ENCODE data around the gene PIP5K1B.

The PIP5K1B gene

DNA sequence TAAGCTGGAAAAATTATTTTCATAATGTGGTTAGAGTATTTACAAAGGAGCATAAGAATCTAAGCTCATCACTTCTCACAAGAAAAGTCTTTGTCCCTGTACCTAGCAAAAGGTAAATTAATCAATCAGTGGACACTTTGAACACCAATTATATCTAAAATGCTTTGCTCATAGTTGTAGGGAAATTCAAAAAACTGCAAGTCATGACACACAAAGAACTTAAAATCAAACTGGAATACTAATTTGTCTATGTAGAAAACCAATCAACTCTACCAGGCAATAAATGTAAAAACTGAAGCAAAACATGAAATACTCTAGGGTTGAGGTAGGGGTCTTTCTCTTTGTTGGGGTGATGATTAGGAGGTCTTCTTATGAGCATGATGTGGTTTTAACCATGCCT, 173.4 kb downstream of the PIP5K1B start:
- TF ChIP-seq, protein P1, sequence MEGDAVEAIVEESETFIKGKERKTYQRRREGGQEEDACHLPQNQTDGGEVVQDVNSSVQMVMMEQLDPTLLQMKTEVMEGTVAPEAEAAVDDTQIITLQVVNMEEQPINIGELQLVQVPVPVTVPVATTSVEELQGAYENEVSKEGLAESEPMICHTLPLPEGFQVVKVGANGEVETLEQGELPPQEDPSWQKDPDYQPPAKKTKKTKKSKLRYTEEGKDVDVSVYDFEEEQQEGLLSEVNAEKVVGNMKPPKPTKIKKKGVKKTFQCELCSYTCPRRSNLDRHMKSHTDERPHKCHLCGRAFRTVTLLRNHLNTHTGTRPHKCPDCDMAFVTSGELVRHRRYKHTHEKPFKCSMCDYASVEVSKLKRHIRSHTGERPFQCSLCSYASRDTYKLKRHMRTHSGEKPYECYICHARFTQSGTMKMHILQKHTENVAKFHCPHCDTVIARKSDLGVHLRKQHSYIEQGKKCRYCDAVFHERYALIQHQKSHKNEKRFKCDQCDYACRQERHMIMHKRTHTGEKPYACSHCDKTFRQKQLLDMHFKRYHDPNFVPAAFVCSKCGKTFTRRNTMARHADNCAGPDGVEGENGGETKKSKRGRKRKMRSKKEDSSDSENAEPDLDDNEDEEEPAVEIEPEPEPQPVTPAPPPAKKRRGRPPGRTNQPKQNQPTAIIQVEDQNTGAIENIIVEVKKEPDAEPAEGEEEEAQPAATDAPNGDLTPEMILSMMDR (IDR thresholded peaks at IDR 0.05; ENCODE audit: extremely low read depth, missing control alignments), result no peak
- DNase-seq (ENCODE audit: low spot score), result no peak

DNA sequence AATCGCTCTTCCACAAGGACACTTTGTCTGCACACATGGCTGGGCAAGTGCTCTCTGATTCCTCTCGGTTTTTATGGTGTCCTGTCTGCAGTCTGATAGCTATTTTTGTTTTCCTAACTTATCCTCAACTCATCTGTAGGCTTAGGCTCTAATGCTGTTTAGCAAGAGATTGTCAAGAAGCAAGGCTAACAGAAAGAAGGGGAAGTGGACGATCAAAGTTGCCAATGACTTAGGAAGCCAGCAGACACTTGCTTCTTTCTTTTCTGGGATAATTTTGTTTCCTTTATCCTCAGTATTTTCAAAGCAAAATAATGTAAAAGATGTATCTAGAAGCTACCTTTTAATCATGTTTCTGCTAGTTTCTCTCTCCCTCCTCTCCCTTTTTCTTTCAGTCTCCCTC, 178.2 kb downstream of the PIP5K1B start:
- DNase-seq (ENCODE audit: low spot score), result no peak
- TF ChIP-seq, protein P1 (IDR thresholded peaks at IDR 0.05; ENCODE audit: extremely low read depth, missing control alignments), result no peak

DNA sequence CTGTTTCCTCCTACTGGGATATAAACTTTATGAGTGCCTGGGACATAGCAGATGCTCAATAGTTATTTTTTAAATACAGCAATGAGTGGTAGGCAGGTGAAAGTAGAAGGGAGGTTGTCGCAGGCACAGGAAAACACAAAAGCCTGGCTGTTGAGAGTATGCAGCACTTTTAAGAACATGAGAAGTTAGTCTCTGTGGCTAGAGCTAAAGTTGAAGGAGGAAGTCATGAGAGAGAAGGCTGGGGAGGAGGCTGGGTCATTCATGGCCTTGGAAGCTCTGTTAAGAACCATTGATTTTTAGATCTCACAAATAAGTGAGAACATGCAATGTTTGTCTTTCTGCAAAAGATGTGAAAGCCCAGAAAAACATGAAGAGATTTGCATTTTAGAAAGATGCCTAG, 182.2 kb downstream of the PIP5K1B start:
- no peak for DNase-seq (ENCODE audit: low spot score)
- TF ChIP-seq, protein P1 (IDR thresholded peaks at IDR 0.05; ENCODE audit: extremely low read depth, missing control alignments), result no peak

DNA sequence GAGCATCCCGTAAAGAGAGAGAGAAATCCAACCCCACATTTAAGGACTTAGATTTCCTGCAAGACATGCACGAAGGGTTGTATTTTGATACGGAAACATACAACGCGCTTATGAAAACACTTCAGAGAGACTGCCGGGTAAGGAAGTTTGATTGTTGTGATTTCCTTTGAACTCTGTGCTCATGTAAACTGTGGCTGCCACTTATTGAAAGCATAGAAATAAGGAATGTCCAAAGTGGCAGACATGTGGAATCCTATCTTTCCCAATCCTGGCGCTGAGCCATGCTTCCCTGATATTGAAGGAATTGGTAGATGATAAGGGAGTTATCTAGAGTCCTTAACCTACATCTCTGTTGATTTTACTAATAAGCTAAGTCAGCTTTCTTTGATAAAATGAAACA, 189.5 kb downstream of the PIP5K1B start:
- DNase-seq (ENCODE audit: low spot score), result no peak
- TF ChIP-seq, protein P1 (IDR thresholded peaks at IDR 0.05; ENCODE audit: extremely low read depth, missing control alignments), result no peak

DNA sequence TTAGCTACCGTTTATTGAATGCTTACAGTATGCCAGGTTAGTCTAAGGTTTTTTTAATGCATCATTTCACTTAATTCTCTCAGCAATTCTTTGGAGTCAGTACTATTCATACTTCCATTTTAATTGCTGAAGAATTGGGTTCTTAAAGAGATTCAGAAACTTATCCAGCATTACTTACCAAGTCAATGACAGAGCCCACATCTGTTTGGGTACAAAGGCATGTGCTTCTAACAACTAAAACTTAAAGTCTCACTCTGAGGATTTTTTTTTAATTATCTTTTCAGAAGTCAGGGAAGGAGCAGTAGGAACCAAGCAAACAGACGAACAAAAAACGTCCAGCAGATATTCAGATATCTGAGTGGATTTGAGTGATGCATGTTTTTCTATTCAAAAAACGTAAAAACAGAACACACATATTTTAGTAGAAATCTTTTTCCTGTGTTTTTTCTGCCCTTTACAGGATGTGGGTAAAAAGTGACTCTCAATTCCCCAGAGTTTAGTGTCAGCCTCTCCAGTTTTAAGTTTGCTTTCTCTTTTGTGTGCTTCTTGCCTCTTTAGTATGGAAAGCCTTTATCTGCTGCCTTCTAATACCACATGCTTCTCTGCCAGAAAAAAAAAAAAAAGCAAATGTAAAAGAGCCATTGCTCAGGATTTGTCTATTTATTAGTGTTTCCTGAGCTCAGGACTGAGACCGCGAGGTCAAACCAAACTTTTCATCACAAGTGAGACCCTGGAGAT, 190.9 kb downstream of the PIP5K1B start:
- peak; percentile 40 for DNase-seq (ENCODE audit: low spot score)
- TF ChIP-seq, protein P1 (IDR thresholded peaks at IDR 0.05; ENCODE audit: extremely low read depth, missing control alignments), result no peak

DNA sequence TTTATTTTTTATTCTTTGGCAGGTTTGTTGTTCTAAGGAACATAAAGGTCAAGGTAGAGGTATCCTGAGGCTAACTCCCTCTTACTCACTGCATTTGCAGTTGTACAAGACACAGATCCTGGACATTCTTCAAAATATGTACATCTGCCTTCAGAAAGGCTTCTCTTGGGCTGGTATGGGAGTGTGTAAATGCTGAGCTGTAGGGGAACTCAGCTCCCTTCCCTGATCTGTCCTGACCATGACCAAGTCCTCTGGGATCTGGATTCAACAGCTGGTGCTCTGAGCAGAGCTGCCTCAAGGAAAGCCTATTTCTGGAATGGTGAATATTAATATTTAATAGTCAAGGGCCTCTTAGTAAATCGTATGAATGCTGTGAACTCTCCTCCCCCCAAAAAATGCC, 191.4 kb downstream of the PIP5K1B start:
- TF ChIP-seq, protein P1 (IDR thresholded peaks at IDR 0.05; ENCODE audit: extremely low read depth, missing control alignments), result no peak

DNA sequence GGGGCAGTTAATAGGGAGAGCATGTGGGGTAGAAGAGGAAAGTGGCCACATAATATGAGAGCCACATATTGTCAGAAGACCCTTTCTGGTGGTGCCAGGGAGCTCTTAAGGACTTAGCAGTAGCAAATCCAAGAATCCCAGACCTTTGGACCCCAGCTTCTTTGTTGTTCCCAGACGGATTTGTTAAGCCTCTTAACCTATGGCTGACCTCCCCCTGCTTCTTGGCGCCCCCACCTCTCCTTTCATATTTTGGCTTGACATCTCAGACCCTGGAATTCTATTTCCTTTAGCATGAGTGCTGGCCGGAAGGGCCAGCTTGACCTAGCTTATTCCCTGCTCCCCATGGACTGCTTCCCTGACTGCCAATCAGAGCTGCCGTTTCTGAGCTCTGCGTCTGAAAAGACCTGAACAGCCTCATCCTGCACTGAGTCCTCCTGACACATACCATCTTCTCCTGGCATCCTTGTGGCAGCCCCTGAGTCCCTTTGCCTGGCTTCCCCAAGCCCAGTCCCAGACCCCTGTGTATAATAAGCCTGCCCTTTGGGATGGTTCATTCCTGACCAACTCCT, 192.6 kb downstream of the PIP5K1B start:
- TF ChIP-seq, protein P1 (IDR thresholded peaks at IDR 0.05; ENCODE audit: extremely low read depth, missing control alignments), result no peak
- DNase-seq (ENCODE audit: low spot score), result no peak

More for the DNA sequence above, 191.4 kb downstream of the PIP5K1B start:
- DNase-seq (ENCODE audit: low spot score), result no peak
